Bone marrow (tissue), 2 donors: ENCODE measurements around the gene ERC2.
"Not testable (repeated sequence)": the region's sequence is repeated elsewhere in the genome, so short reads cannot be mapped to it uniquely, and the experiment has no call there.

Experiments
- DNase-seq, 2 donors: peaks; one replicate each; lab custom pipeline; 2025; lab: John Stamatoyannopoulos, UW

Gene ERC2

DNA sequence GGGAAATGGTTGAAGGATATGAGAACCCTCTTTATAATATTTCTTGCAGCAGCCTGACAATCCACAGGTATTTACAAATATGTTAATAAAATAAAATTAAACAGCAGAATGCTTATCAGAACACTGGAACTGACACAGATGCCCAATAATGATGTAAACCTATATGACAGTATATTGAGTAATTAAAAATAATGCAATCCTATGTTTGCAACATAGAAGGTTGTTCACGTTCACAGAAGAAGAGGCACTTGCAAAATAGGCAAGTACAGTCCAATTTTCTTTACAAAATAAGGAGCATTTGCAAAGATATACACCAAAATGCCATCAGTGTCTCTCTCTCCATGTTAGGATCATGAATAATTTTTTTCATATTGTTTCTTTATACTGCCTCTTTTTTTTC, 584.2 kb downstream of the ERC2 start:
- DNase-seq: no peak

DNA sequence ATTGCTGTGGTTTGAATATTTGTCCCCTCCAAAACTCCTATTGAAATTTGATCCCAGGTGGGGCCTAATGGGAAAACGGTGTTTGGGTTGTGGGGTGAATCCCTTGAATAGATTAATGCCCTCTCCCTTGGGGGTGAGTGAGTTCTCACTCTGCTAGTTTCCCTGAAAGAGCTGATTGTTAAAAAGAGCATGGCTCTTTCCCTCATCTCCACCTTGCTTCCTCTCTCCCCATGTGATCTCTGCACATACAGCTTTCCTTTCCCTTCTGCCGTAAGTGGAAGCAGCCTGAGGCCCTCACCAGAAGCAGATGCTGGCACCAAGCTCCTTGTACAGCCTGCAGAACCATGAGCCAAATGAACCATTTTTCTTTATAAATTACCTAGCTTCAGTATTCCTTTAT, 586.3 kb downstream of the ERC2 start:
- no peak for DNase-seq

- no peak for DNase-seq
Measured at GRCh38 chr3:55880357-55880756, 587.9 kb downstream of the ERC2 start.

GRCh38 chr3:55879901-55880331, 588.4 kb downstream of the ERC2 start:
- DNase-seq: no peak

DNA sequence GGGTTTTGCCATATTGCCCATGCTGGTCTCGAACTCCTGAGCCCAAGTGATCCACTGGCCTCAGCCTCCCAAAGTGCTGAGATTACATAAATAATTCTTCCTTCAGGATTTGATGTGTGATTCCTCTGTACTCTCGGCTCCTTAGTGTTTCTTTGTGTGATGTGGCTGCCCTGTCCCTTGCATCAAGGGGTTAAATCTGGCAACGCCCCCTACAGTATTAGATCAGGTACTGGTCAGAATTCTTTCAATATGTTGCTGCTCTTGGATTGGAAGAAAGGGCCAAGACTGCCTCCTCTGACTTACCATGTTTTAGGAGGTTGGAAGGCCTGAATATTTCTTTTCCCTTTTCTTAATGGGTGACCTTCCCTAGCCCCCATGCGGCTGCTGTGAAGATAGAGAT, 590.6 kb downstream of the ERC2 start:
- DNase-seq: no peak

DNA sequence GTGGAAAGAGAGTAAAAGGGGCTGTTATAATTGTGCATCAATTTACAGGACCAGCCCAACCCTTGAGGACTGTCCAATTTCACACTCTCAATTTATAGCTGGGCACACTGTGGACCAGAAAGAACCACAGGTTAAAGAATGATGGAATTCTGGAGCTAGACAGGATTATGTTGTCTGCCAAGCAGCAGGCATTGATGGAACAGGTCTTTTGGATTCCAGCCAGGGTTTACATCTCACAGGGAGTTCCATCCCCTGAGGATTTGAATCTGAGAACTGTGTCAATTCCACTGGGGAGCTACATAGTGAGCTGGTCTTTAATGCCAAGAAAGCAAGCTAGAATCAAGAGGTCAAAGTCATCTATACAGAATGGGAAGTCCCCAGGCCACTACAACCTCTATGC, 591.7 kb downstream of the ERC2 start:
- DNase-seq: no peak

DNA sequence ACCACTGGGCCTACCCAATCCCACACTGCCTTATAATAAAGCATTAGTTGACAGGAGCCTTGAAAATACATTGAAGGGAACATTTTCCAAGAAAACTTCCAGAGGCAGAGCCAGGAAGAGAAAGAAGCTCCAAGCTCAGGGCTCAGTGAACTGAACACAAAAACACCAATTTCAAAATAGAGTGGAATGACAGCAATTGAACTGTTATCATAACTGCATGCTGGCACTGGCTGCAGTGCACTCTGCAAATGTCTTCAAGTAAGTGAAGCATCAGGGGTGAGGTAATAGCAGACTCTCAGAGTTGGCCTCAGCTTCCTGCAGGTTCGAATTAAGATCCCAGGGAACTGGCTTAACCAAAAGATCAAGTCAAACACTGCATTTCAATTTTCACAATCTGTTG, 593.2 kb downstream of the ERC2 start:
- no peak for DNase-seq

- no peak for DNase-seq
Measured at GRCh38 chr3:55873523-55874254, 594.6 kb downstream of the ERC2 start.

DNA sequence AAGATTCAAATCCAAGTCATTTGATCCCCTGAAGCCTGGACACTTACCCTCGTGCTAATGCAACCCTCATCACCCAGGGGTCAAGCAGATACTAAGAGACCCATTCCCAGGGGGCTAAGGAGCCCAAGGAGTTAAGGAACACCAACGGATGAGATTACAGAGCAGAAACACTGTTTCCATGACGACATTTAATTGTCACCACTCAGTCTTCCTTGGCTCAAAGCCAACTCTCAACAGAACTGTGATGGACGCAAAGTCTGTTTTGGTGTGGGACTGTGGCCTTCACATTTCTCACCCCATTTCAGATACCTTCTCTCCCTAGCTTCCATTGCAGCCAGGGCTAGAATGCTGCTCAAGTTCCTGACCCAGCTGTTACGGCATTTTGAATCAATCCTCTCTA, 597.7 kb downstream of the ERC2 start:
- no peak for DNase-seq

- DNase-seq: no peak
Measured at GRCh38 chr3:55868347-55868746, 599.9 kb downstream of the ERC2 start.

- DNase-seq: no peak
Measured at GRCh38 chr3:55863028-55863427, 605.2 kb downstream of the ERC2 start.

DNA sequence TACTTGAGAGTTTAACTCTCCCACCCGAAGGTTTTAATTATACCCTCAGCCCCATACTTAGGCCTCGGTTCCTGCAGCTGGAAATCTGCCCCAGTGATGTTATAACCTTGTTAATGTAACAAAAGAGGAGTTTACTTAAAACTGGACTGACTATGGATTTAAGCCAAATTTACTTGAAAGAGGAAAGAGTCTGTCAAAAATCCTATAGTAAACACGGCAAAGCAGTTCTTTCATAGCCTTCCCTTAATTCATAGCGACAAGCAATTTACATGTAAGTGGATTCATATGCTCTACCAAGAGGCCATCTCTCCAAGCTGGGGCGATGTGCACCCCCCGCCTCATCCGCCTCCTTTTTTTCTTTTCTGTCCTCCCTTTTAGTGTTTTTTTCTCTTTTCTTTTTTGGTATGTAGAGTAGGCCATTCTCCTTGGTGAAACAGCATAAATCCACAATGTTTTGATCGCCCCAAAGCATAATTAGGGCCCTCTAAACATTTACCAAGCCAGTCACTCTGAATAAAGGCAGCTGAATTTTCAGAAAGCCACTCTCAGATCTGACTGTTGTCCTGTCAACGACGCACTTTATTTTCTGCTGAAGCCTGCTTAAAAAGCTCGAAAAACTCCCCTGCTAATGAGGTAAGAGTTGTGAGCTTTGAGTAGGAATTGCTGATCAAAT, 608.1 kb downstream of the ERC2 start:
- no peak for DNase-seq

- no peak for DNase-seq
Measured at GRCh38 chr3:55859305-55859704, 609.0 kb downstream of the ERC2 start.

DNA sequence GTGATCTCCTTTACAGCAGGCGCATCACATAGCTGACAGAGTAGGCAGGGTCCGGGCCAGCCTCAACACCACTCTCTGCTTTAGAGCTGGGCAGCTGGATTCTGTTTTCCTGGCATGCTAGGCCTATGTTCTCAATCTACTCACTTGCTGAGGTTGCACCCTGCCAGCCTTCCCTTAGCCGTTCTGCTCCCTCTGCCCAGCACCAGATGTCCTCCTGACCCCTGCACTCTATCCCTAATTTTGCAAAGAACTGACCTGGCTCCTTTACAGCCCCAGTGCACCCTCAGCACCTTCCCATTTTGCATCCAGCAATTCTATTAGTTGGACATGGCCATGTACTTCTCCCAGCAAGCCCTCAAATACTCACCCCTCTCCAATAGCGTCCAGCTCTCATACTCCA, 609.5 kb downstream of the ERC2 start:
- no peak for DNase-seq

GRCh38 chr3:55858302-55858701, 610.0 kb downstream of the ERC2 start:
- DNase-seq: no peak

GRCh38 chr3:55857633-55858032, 610.6 kb downstream of the ERC2 start:
- no peak for DNase-seq

DNA sequence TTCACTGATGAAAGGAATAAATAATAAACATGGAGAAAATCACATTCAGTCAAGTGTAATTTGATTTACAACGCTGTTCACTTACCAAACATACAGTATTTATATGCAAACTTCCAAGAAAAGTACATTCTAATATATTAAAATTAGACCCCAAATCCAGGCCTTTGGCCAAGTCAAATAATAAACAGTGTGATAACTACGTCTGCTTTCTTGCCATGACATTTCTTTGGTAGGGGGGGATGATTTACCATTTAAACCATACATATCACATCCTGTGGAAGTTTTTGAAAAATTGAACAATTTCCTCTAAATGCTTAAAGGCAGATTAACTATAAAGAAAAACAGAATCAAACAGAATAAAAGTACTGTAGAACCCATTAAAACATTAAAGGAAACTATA, 613.0 kb downstream of the ERC2 start:
- no peak for DNase-seq

DNA sequence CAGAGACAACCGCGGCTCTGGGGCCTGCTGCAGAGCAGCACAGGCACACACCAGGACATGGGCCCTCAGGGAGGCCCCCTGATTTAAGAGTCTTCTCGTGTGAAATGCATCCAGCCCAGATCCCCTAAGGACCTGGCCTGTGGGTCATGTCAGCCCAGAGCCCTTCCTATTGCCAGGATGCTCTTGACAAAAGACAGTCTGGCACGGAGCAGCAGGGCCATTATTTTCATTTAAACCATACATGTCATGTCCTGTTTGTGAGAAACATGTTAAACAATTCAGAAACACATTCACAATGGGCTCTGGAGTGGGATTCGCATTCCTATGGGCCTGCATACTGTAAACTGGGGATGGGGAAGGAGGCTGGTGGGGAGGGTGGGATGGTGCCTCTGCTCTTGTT, 613.8 kb downstream of the ERC2 start:
- no peak for DNase-seq

DNA sequence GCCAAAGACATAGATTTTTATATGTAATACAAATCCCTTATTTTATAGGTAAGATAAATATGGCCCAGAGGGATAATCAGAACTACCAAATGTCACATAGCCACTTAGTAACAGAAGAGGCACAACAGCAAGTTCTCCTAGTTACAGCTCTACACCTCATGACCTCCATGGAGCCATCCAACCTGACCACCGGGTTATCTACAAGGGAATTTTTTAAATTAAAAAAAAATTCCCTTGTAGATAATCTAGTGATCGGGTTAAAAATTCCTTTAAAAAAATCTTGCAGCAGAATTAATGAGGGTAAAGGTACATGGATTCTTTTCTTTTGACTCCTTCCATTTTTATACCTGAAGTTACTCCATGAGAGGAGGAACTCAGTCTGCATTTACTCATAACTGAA, 615.9 kb downstream of the ERC2 start:
- no peak for DNase-seq

- DNase-seq: no peak
Measured at GRCh38 chr3:55842204-55842603, 626.1 kb downstream of the ERC2 start.

DNA sequence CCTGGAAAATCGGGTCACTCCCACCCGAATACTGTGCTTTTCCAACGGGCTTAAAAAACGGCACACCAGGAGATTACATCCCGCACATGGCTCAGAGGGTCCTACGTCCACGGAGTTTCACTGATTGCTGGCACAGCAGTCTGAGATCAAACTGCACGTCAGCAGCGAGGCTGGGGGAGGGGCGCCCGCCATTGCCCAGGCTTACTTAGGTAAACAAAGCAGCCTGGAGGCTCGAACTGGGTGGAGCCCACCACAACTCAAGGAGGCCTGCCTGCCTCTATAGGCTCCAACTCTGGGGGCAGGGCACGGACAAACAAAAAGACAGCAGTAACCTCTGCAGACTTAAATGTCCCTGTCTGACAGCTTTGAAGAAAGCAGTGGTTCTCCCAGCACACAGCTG, 636.4 kb downstream of the ERC2 start:
- not testable (repeated sequence) for DNase-seq

GRCh38 chr3:55828712-55829111, 639.6 kb downstream of the ERC2 start:
- no peak for DNase-seq

- no peak for DNase-seq
Measured at GRCh38 chr3:55827786-55828185, 640.5 kb downstream of the ERC2 start.
